WTC11 (cell line): ENCODE results near the gene CASP2. TPM values are rescaled to one million over a fixed set of nuclear protein-coding genes. Genes with fewer than 3 reads are reported as not detected.

ENCODE experiments used
- ATAC-seq: fragments of 200-7000 bp; cut with Tn5 transposase; 2 replicates; pipeline ENCODE4 v1.10.0; 2021; ENCODE audit warnings: mild to moderate bottlenecking, moderate library complexity
- CTCF ChIA-PET: fragments of 300-600 bp; sonication (Branson Sonifier 250); formaldehyde crosslinking; loops from one replicate; lab custom pipeline; 2021; ENCODE audit warnings: antibody characterized with exemption; lab: Charles Lee
- POLR2A ChIA-PET: fragments of 350-600 bp; sonication (Branson Sonifier 250); formaldehyde crosslinking; loops from one replicate; lab custom pipeline; 2021; ENCODE audit warnings: antibody characterized with exemption; lab: Charles Lee
- DNase-seq: peaks from one replicate; pipeline ENCODE4 v3.0.0; 2021; ENCODE audit warnings: low spot score
- H3K27ac Mint-ChIP-seq: 2 replicates; pipeline ENCODE4 v1.8.0; 2021; ENCODE audit warnings: mixed read lengths
- H3K27me3 Mint-ChIP-seq: 2 replicates; pipeline ENCODE4 v1.8.0; 2021; ENCODE audit warnings: low read depth, mild to moderate bottlenecking, moderate library complexity, mixed read lengths
- H3K36me3 Mint-ChIP-seq: 2 replicates; pipeline ENCODE4 v1.8.0; 2021; ENCODE audit warnings: mixed read lengths
- H3K4me1 Mint-ChIP-seq: 2 replicates; pipeline ENCODE4 v1.8.0; 2022; ENCODE audit warnings: mixed read lengths
- H3K4me3 Mint-ChIP-seq: 2 replicates; pipeline ENCODE4 v1.8.0; 2021; ENCODE audit warnings: mild to moderate bottlenecking, moderate library complexity, mixed read lengths
- H3K9me3 Mint-ChIP-seq: 2 replicates; pipeline ENCODE4 v1.8.0; 2021; ENCODE audit warnings: mixed read lengths
- ATF6 ChIP-seq: sonication (generic); formaldehyde crosslinking; IDR thresholded peaks from 2 replicates; pipeline ENCODE4 v1.8.1; 2023; ENCODE audit warnings: mild to moderate bottlenecking, missing genetic modification reagents
- CTCF ChIP-seq: fragments of 200-600 bp; IDR thresholded peaks from 2 replicates; pipeline ENCODE4 v1.8.0; 2022; ENCODE audit warnings: antibody characterized with exemption
- ELF4 ChIP-seq: sonication (generic); formaldehyde crosslinking; IDR thresholded peaks from 2 replicates; pipeline ENCODE4 v1.8.1; 2022; ENCODE audit warnings: low read depth, mild to moderate bottlenecking, moderate library complexity, missing genetic modification reagents
- GRHL2 ChIP-seq: fragments of 250-450 bp; sonication (Bioruptor Pico); IDR thresholded peaks from 2 replicates; pipeline ENCODE4 v1.8.0; 2022; ENCODE audit warnings: mild to moderate bottlenecking, moderate library complexity; ENCODE audit not compliant: insufficient replicate concordance, severe bottlenecking
- IRF1 ChIP-seq: sonication (generic); formaldehyde crosslinking; IDR thresholded peaks from 2 replicates; pipeline ENCODE4 v1.8.0; 2023; ENCODE audit warnings: missing genetic modification reagents
- MXD4 ChIP-seq: fragments of 250-450 bp; sonication (Bioruptor Pico); IDR thresholded peaks from 2 replicates; pipeline ENCODE4 v1.8.0; 2021; ENCODE audit warnings: mild to moderate bottlenecking, moderate library complexity, borderline replicate concordance
- NFE2L1 ChIP-seq: sonication (generic); formaldehyde crosslinking; IDR thresholded peaks from 2 replicates; pipeline ENCODE4 v1.8.1; 2023; ENCODE audit warnings: missing genetic modification reagents
- NR1H2 ChIP-seq: sonication (generic); formaldehyde crosslinking; IDR thresholded peaks from 2 replicates; pipeline ENCODE4 v1.9.0; 2021; ENCODE audit warnings: mild to moderate bottlenecking, moderate library complexity, missing genetic modification reagents
- OVOL2 ChIP-seq: fragments of 250-450 bp; sonication (Bioruptor Pico); IDR thresholded peaks from 2 replicates; pipeline ENCODE4 v1.9.0; 2021; ENCODE audit warnings: mild to moderate bottlenecking, borderline replicate concordance
- SMAD3 ChIP-seq: sonication (generic); formaldehyde crosslinking; IDR thresholded peaks from 2 replicates; pipeline ENCODE4 v1.8.0; 2022; ENCODE audit warnings: missing genetic modification reagents, mild to moderate bottlenecking, borderline replicate concordance
- SP1 ChIP-seq: sonication (generic); formaldehyde crosslinking; conservative IDR thresholded peaks from 2 replicates; pipeline ENCODE4 v1.8.1; 2022; ENCODE audit warnings: missing genetic modification reagents
- TEAD1 ChIP-seq: sonication (generic); formaldehyde crosslinking; IDR thresholded peaks from 2 replicates; pipeline ENCODE4 v1.8.0; 2022; ENCODE audit warnings: mild to moderate bottlenecking, missing genetic modification reagents
- USF2 ChIP-seq: sonication (generic); formaldehyde crosslinking; IDR thresholded peaks from 2 replicates; pipeline ENCODE4 v1.8.1; 2023; ENCODE audit warnings: mild to moderate bottlenecking, missing genetic modification reagents, moderate library complexity
- ZBTB21 ChIP-seq: sonication (generic); formaldehyde crosslinking; IDR thresholded peaks from 2 replicates; pipeline ENCODE4 v1.8.1; 2023; ENCODE audit warnings: mild to moderate bottlenecking, missing genetic modification reagents, borderline replicate concordance
- ZNF138 ChIP-seq: sonication (generic); formaldehyde crosslinking; conservative IDR thresholded peaks from 2 replicates; pipeline ENCODE4 v1.8.1; 2022; ENCODE audit warnings: mild to moderate bottlenecking, moderate library complexity, missing genetic modification reagents
- ZNF281 ChIP-seq: sonication (generic); formaldehyde crosslinking; IDR thresholded peaks from 2 replicates; pipeline ENCODE4 v1.8.0; 2023; ENCODE audit warnings: mild to moderate bottlenecking, missing genetic modification reagents
- total RNA-seq: library from RNA; stranded (reverse); gene quantifications from 3 replicates; pipeline ENCODE4 v1.2.3, GENCODE V29; 2021
- TF ChIP-seq, protein P1 (sequence below): sonication (generic); formaldehyde crosslinking; IDR thresholded peaks from 2 replicates; pipeline ENCODE4 v1.8.0; 2022; ENCODE audit warnings: mild to moderate bottlenecking, missing genetic modification reagents
- TF ChIP-seq, protein P2 (sequence below): fragments of 250-450 bp; sonication (Bioruptor Pico); IDR thresholded peaks from 2 replicates; pipeline ENCODE4 v2.1.2; 2022; ENCODE audit warnings: mild to moderate bottlenecking, moderate library complexity

CASP2 gene
- total RNA-seq, 1 experiment from 2014 or later, result 35.4 TPM

DNA sequence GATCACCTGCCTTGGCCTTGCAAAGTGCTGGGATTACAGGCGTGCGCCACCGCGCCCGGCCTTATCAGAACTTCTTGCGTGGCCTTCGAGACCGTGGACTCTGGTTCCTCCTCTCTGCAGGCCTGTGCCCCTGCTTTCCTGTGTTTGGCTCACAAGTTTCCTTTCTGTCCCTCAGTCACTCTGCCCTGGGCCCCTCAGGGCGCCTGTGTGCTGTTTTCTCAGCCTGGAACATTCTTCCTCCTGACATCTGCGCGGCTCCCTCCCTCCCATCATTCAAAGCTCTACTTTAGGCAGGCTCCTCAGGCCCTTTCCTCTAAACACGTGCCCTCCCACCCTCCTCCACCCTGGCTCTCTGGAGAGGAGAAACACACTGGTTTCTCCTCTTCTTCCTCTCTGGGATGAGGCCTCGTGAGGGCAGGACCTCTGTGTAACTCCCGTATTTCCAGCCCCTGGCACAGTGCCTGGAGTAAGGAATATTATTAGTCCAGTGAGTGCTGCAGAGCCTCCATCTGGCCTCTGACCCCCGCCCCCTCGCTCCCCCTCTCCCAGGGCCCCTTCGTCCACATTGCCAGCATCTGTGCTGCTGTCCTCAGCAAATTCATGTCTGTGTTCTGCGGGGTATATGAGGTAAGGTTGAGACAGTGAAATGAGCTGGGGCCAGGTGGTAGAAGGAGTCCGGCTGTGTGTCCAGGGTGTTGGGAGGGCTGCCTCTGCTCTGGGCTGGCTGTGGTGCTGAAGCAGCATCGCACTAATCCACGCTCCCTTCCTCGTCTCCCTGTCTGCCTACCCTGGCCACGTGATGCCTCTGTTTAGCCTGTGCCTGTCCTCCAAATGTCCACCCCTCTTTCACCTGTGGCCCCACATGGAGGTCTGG lies 34.8 kb downstream of the CASP2 start (continued):
- TF ChIP-seq ZNF281 (CRISPR knock-in tag) (no peak), SMAD3 (CRISPR knock-in tag) (no peak), NFE2L1 (no peak)
- TF ChIP-seq, protein P1, sequence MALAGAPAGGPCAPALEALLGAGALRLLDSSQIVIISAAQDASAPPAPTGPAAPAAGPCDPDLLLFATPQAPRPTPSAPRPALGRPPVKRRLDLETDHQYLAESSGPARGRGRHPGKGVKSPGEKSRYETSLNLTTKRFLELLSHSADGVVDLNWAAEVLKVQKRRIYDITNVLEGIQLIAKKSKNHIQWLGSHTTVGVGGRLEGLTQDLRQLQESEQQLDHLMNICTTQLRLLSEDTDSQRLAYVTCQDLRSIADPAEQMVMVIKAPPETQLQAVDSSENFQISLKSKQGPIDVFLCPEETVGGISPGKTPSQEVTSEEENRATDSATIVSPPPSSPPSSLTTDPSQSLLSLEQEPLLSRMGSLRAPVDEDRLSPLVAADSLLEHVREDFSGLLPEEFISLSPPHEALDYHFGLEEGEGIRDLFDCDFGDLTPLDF, result no peak

DNA sequence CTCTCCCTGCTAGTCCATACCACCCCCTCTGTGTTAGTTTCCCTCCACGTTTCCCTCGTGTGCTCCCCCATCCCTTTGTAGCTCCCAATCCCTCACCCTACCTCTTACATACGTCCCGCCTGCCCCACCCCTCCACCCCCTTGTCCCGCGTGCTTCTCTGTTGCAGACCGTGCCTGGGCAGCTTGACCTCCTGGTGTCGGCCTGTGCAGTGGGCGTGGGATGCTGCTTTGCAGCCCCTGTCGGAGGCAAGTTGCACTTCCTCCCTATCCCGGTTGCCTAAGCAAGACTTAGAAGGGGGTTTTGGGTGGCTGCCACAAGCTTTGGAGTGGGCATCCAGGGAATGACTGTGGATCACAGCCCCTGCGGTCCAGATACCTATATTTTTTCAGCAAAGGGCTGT lies 35.5 kb downstream of the CASP2 start:
- Mint-ChIP-seq H3K36me3 (no peaks in the 10 kb centered on the region), H3K9me3 (no peaks in the 10 kb centered on the region), H3K27ac (no peak overlapping the region), H3K4me3 (no peak overlapping the region), H3K27me3 (no peaks in the 10 kb centered on the region), H3K4me1 (peaks cover 30% of the 10 kb centered on the region)
- ChIA-PET POLR2A (no interaction called here), CTCF (interaction anchor here (0.7 to 3.0 kb wide), 4 partner anchors 22 to 487 kb away, joined by 3 to 12 read pairs (median 4); partner anchors contain the start of gene CASP2)
- ATAC-seq (peak; percentile 38), DNase-seq (no peak)
- TF ChIP-seq ATF6, result no peak
- no peak for TF ChIP-seq MXD4 (CRISPR knock-in tag)
- TF ChIP-seq TEAD1 (CRISPR knock-in tag), result no peak

GRCh38 chr7:143325240-143325639 lies 37.1 kb downstream of the CASP2 start:
- no peak for TF ChIP-seq SP1
- TF ChIP-seq ZBTB21 (CRISPR knock-in tag), result no peak
- TF ChIP-seq ZNF138 (CRISPR knock-in tag), result no peak
- no peak for TF ChIP-seq NR1H2 (CRISPR knock-in tag)
- Mint-ChIP-seq H3K27ac (no peak overlapping the region), H3K9me3 (no peaks in the 10 kb centered on the region), H3K4me1 (peaks cover 33% of the 10 kb centered on the region), H3K4me3 (no peak overlapping the region), H3K27me3 (no peaks in the 10 kb centered on the region), H3K36me3 (no peaks in the 10 kb centered on the region)
- ChIA-PET CTCF (interaction anchor here (1.1 to 3.0 kb wide), 2 partner anchors 20 to 55 kb away, joined by 3 to 12 read pairs; no protein-coding TSS in a partner anchor), POLR2A (no interaction called here)
- ATAC-seq (no peak), DNase-seq (no peak)

- H3K4me3 Mint-ChIP-seq, result no peak overlapping the region
- POLR2A ChIA-PET, result interaction anchor here (0.8 to 0.9 kb wide), 2 partner anchors 18 to 818 kb away, joined by 3 read pairs; no protein-coding TSS in a partner anchor
- no peaks in the 10 kb centered on the region for H3K36me3 Mint-ChIP-seq
- H3K9me3 Mint-ChIP-seq, result no peaks in the 10 kb centered on the region
- CTCF ChIA-PET, result interaction anchor here (1.3 to 2.1 kb wide), 2 partner anchors 18 to 60 kb away, joined by 5 to 8 read pairs; no protein-coding TSS in a partner anchor
- H3K4me1 Mint-ChIP-seq, result peaks cover 33% of the 10 kb centered on the region
- DNase-seq, result no peak
- no peak for ATAC-seq
- H3K27me3 Mint-ChIP-seq, result no peaks in the 10 kb centered on the region
- H3K27ac Mint-ChIP-seq, result no peak overlapping the region
- no peak for TF ChIP-seq GRHL2
- TF ChIP-seq IRF1 (CRISPR knock-in tag), result no peak
- no peak for TF ChIP-seq OVOL2 (CRISPR knock-in tag)
- no peak for TF ChIP-seq NR1H2 (CRISPR knock-in tag)
- TF ChIP-seq ELF4 (CRISPR knock-in tag), result no peak
- TF ChIP-seq USF2 (CRISPR knock-in tag), result no peak
- TF ChIP-seq, protein P2, sequence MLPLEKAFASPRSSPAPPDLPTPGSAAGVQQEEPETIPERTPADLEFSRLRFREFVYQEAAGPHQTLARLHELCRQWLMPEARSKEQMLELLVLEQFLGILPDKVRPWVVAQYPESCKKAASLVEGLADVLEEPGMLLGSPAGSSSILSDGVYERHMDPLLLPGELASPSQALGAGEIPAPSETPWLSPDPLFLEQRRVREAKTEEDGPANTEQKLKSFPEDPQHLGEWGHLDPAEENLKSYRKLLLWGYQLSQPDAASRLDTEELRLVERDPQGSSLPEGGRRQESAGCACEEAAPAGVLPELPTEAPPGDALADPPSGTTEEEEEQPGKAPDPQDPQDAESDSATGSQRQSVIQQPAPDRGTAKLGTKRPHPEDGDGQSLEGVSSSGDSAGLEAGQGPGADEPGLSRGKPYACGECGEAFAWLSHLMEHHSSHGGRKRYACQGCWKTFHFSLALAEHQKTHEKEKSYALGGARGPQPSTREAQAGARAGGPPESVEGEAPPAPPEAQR (CRISPR knock-in tag), result no peak
- TF ChIP-seq CTCF, result no peak
These were observed 39.8 kb downstream of the CASP2 start for GRCh38 chr7:143327903-143328302.
